ENCODE results near the gene SH3BP4. TPM values are rescaled to one million over a fixed set of nuclear protein-coding genes. Genes with fewer than 3 reads are reported as not detected.

The SH3BP4 gene
- polyA plus RNA-seq, 1 donor from 2014 or later, result 2.0 TPM

DNA sequence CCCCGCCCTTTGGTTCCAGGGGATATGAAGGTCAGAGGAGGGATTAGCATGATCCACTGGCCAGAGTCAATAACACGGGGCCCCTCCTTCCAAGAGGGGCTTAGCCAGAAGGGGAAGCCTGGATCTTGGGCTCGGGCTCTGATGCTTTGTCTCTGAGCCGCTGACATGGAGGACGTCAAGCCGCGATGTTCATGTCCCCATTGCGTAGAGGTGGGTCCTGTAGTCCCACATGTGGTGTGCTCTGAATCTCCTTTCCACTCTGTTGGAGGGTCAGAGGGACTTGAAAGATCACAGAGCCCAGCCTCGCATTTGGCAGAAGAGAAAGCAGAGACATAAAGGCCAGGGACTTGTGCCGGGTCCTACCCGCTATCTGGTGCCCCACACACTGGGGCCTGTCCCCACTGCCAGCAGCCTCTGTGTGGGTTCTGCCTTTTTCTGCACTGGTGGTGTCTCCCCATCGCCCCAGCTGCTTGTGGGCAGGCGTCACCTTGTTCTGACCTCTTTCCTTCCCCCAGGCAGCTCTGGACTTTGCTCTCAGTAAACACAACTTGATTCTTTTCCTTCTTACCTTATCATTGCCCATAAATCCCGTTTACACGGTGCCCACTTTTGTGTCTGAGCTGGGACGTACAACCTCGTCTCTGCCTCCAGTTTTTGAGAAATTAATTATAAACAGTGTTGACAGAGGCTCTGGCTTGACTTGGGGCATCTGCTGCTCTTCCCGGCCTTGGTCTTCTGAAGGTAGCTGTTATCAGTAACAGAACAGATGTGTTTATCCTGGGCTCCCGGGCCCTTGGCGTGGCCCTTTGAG, 48.8 kb downstream of the SH3BP4 start:
- Mint-ChIP-seq H3K27ac (no peak overlapping the region), H3K9me3 (peaks cover 0 to 4% (median 2%) of the 10 kb centered on the region in 3 donors), H3K4me3 (no peak overlapping the region), H3K36me3 (peaks cover 2% of the 10 kb centered on the region), H3K4me1 (no peaks in the 10 kb centered on the region), H3K27me3 (no peaks in the 10 kb centered on the region)

DNA sequence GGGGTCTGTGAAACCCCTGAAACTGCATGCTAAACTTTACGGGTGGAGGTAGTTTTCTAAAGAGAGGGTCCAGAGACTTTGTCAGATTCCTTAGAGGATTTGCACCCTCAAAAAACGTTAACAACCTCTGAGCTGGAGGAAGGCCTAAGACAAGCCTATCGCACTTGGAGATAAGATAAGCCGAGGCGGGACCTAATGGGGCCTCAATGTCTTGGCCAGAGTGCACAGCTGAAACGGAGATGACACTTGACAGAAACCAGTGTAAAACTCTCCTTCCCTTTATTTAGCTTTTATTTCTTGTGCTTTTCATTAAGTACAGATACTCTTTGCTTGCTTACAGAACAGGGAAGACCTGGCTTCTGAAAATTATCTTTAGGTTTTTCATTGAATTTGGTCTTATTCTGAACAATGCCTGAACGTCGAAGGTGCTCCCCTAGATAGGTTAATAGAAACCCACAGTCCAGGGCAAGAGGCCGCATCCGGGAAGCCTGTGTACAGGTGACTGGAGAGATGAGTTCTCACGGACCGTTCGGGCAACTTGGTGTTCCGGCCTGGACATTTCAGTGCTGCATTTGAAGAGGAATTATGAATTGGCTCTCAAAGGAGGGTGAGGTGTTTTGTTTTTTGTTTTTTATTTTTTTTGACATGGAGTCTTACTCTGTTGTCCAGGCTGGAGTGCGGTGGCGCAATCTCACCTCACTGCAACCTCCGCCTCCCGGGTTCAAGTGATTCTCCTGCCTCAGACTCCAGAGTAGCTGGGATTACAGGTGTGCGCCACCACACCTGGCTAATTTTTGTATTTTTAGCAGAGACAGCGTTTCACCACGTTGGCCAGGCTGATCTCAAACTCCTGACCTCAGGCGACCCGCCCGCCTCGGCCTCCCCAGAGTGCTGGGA, 49.7 kb downstream of the SH3BP4 start:
- H3K9me3 Mint-ChIP-seq, result peaks cover 0 to 4% (median 2%) of the 10 kb centered on the region in 3 donors
- H3K36me3 Mint-ChIP-seq, result peaks cover 2% of the 10 kb centered on the region

DNA sequence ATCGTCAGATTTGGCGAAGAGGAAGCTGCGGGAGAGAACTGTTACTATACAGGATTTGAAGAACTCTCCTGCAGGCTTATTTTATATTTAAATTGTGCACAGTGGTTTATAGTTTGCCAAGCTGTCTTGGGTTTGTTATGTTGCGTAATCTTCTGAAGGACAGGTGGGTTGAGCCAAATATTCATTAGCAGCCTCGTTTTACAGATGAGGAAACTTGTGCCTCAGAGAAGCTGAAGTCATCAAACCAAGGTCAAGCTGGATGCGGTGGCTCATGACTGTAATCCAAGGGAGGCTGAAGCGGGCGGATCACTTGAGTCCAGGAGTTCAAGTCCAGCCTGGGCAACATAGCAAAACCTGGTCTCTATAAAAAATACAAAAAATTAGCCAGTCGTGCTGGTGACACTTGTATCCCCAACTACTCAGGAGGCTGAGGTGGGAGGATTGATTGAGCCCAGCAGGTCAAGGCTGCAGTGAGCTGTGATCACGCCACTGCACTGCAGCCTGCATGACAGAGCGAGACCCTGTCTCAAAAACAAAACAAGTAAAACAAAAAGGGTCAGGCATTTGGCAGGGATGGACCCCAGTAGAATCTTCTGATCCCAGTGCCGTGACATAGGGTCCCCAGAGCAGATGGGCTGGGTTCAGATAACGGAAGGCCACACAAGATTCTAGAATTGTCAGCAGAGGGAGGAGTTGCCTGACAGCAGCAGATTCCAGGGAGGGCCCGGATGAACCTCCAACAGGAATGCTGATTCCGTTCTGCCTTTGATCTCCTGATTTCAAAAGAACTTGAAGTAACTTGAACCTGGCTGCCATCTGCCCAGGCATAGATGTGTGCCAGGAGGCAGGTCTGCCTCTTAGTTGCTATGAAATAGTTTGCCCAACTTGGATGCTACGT, 50.6 kb downstream of the SH3BP4 start:
- no peaks in the 10 kb centered on the region for H3K4me1 Mint-ChIP-seq
- no peaks in the 10 kb centered on the region for H3K27me3 Mint-ChIP-seq
- no peak overlapping the region for H3K4me3 Mint-ChIP-seq
- H3K36me3 Mint-ChIP-seq, result peaks cover 2% of the 10 kb centered on the region
- H3K9me3 Mint-ChIP-seq, result peaks cover 0 to 4% (median 2%) of the 10 kb centered on the region in 3 donors
- no peak overlapping the region for H3K27ac Mint-ChIP-seq

More for the DNA sequence above, 49.7 kb downstream of the SH3BP4 start:
- H3K27ac Mint-ChIP-seq, result peak overlapping the region in 1 of 3 donors; percentile 35
- H3K27me3 Mint-ChIP-seq, result no peaks in the 10 kb centered on the region
- H3K4me1 Mint-ChIP-seq, result no peaks in the 10 kb centered on the region
- H3K4me3 Mint-ChIP-seq, result no peak overlapping the region

DNA sequence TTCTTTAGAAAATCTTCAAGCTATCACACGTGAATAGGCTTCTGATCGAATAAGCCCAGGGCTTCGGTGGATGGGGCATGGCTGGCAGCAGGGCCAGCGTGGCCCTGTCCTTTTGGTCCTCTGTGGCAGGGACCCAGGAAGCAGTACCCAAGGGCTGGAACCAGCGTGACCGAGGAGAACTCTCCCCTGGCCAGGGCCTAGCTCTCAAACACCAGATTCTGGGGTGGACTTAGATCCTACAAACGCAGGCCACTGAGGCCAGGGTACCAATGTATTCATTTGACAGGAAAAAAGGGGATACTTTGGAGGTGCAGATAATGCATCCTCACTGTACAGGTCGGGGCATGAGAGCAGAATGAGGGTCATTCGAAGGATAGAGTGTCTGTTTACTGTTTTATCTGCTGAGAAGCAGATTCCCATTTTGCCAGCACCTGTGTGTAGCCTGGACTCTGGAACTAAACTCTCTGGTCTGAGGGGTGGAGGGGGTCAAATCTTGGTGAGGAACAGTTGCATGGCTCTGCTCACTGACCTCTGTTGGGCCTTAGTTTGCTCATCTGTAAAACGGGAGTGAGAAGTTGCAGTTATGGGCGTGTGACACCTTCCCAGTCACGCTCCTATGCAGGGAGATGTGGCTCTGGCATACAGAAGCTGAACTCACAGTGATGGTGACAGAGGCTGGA, 51.4 kb downstream of the SH3BP4 start:
- Mint-ChIP-seq H3K4me1 (no peaks in the 10 kb centered on the region), H3K9me3 (peaks cover 0 to 4% (median 2%) of the 10 kb centered on the region in 3 donors), H3K4me3 (no peak overlapping the region), H3K36me3 (peaks cover 3% of the 10 kb centered on the region), H3K27me3 (no peaks in the 10 kb centered on the region), H3K27ac (no peak overlapping the region)

DNA sequence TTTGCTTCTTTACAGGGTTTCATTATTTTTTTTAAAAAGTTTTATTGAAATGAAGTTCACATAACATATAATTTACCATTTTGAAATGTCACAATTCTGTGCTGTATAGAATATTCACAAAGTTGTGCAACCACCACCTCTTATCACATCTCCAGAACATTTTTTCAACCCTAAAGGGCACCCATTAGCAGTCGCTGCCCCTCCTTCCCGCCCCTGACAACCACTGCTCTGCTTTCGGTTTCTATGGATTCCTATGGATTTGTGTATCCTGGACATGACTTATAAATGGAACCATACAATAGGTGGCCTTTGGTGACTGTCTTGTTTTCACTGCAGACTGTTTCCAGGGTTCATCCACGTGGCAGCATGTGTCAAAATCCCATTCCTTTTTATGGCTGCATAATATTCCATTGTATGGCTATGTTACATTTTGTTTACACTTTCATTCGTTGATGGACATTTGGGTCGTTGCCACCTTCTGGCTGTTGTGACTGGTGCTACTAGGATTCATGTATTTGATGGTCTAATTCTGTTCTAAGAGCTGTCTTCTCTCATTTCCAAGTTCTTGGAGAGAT, 52.6 kb downstream of the SH3BP4 start:
- H3K27me3 Mint-ChIP-seq, result no peaks in the 10 kb centered on the region

DNA sequence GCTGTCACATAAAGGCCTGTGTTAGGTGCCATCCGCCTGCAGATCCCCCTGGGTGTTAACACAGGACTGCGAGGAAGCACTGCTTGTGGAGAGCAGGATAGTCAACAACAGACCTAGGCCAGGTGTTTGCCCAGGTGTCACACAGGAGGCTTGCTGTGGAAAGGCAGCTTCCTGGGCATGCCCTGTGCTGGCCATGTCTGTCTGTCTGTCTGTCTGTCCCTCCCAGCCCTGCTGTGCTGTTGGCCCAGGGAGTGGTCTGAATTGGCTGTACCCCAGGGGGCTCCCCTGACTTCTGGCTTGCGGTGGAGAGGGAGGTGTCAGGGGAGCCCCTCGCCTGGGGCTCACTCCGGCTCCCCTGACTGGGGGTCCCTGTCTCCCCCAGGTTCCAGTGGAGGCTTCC, 53.2 kb downstream of the SH3BP4 start:
- H3K27me3 Mint-ChIP-seq, result no peaks in the 10 kb centered on the region
- H3K27ac Mint-ChIP-seq, result no peak overlapping the region
- H3K4me3 Mint-ChIP-seq, result no peak overlapping the region
- H3K4me1 Mint-ChIP-seq, result no peaks in the 10 kb centered on the region
- peaks cover 0 to 4% (median 2%) of the 10 kb centered on the region in 3 donors for H3K9me3 Mint-ChIP-seq
- peaks cover 2% of the 10 kb centered on the region for H3K36me3 Mint-ChIP-seq

More for the DNA sequence above, 52.6 kb downstream of the SH3BP4 start:
- no peak overlapping the region for H3K27ac Mint-ChIP-seq
- peaks cover 2% of the 10 kb centered on the region for H3K36me3 Mint-ChIP-seq
- no peaks in the 10 kb centered on the region for H3K4me1 Mint-ChIP-seq
- H3K4me3 Mint-ChIP-seq, result no peak overlapping the region
- H3K9me3 Mint-ChIP-seq, result peaks cover 0 to 4% (median 2%) of the 10 kb centered on the region in 3 donors

DNA sequence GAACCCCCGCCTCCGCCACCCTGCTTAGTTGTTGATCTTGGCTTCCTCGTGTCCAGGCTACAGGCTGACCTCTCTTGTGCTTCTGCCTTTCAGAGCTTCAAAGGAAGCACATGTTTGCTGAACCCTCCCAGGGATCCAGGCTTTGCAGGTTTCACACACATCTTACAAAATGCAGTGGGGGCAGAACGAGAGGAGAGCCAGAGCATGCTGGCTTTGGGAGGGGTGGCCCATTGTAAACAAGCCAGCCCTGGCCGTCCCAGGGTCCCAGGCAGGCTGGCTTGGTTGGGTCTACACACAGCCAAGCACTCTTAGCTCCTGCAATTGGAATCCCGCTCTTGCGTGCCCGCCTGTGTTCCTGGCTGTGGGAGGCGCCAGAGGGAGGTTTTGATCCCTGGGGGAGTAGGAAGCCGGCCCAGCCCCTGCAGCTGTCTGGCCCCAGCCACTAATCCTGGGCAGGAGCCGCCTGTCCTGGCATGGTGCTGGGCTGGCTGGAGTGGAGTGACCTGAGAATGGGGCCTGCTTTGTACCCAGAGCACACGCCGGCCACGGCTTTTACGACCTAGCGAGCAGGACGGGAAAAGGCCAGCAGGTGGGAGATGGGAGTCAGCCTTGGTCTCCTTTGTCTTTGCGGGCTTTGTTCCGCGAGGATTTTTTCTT, 53.9 kb downstream of the SH3BP4 start:
- H3K36me3 Mint-ChIP-seq, result peaks cover 2% of the 10 kb centered on the region
- H3K4me3 Mint-ChIP-seq, result no peak overlapping the region
- peaks cover 0 to 4% (median 2%) of the 10 kb centered on the region in 3 donors for H3K9me3 Mint-ChIP-seq
- H3K4me1 Mint-ChIP-seq, result no peaks in the 10 kb centered on the region
- peak overlapping the region in 1 of 3 donors; percentile 14 for H3K27ac Mint-ChIP-seq
- no peaks in the 10 kb centered on the region for H3K27me3 Mint-ChIP-seq

DNA sequence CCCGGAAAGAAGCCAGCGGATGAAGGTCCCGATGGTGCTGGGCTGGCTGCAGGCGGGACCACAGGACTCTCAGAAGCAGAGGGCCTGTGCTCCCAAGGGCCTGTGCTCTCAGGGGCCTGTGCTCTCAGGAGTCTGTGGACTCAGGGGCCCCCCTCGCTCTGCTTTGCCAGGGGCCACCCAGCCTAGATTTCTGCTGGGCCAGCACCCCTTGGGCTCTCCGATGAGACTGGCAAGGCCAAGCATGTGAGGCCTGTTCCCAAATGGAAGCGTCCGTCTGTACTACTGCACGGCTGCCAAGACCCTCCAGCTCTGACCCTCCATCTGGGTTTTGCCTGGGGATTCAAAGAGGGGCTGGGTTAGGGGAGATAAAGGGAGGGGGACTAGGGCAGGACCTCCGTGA, 54.6 kb downstream of the SH3BP4 start:
- Mint-ChIP-seq H3K27me3 (no peaks in the 10 kb centered on the region), H3K36me3 (peaks cover 2% of the 10 kb centered on the region), H3K4me1 (no peaks in the 10 kb centered on the region), H3K9me3 (peaks cover 0 to 4% (median 2%) of the 10 kb centered on the region in 3 donors), H3K4me3 (no peak overlapping the region), H3K27ac (no peak overlapping the region)

DNA sequence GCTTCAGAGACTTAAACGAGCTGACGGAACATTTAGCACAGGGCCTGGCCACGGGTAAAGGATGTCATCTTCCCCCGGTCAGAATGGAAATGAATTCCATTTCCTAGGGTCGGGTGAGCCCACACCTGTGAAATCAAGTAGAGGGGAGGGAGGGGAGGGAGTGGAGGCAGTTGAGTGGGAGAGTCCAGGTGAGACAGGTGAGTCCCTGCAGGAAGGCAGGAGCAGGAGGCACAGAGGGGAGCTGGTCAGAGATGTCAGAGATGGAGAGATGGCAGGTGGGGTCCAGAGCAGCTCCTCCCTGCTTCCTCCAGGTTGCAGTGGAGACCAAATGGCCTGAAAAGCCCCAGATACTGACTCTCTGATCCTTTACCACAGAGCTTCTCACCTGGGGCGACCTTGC, 55.2 kb downstream of the SH3BP4 start:
- Mint-ChIP-seq H3K27me3 (peaks cover 4% of the 10 kb centered on the region), H3K9me3 (peaks cover 0 to 4% (median 2%) of the 10 kb centered on the region in 3 donors), H3K4me3 (no peak overlapping the region), H3K4me1 (no peaks in the 10 kb centered on the region), H3K36me3 (peaks cover 2% of the 10 kb centered on the region), H3K27ac (no peak overlapping the region)

DNA sequence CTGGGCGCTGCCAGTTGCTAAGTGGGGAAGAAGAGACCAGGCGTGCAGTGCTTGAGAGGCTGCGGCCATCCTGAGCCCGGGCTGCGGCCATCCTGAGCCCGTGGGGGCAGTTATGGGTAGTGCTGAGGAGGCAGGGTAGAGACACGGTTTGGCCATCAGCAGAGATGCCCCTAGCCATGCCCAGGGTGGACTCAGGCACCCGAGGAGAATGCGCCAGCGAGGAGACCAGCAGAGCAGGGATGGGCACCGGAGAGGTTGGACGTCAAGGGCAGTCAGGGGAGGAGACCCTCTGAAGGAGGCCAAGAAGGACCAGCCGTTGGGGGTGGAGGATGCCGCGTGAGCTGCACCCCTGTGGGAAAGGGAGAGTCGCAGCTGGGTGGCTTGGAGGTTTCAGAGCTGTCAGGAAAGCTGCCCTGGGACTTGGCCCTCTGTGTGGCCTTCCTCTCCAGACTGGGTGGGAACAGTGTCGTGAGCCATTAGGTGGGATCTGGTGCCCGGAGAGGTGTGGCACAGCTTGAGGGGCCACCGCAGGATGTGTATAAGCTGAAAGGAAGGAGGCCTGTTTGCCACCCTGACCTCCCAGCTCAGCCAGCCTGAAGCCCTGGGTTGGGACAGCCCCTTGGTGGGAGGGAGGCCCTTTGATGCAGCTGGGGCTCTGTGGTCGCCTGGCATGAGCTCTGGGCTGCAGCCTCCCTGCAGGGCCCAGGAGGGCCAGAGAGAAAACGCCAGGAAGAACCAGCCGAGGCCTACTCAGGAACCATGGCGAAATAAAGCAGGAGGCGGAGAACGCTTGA, 56.0 kb downstream of the SH3BP4 start:
- peaks cover 0 to 4% (median 2%) of the 10 kb centered on the region in 3 donors for H3K9me3 Mint-ChIP-seq
- H3K36me3 Mint-ChIP-seq, result peaks cover 2% of the 10 kb centered on the region
- no peak overlapping the region for H3K4me3 Mint-ChIP-seq
- H3K27ac Mint-ChIP-seq, result no peak overlapping the region
- H3K27me3 Mint-ChIP-seq, result peaks cover 5% of the 10 kb centered on the region
- no peaks in the 10 kb centered on the region for H3K4me1 Mint-ChIP-seq

DNA sequence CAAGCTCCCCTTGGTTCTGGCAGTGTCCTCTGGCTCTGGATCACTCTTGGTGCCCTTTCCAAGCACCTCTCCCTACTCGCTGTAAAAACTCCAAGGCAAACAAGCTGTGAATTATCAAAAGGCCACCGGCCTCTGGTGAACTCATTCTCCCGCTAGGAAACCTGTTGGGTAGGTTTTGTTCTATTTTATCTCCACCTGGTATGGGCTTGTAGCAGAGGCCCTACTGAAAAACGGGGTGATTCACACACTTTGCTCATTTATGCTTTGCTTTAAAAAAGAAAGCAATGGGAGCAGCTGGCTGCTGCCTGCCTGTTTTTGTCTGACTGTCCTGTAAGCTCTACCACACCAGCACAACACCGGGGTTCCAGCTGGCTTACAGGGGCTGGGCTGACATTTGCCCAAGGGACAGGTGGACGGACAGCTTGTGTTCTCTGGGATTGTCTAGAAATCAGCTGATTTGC, 56.8 kb downstream of the SH3BP4 start:
- Mint-ChIP-seq H3K36me3 (peaks cover 2% of the 10 kb centered on the region), H3K4me1 (no peaks in the 10 kb centered on the region), H3K4me3 (no peak overlapping the region), H3K27ac (no peak overlapping the region), H3K9me3 (peaks cover 0 to 4% (median 2%) of the 10 kb centered on the region in 3 donors), H3K27me3 (peaks cover 5% of the 10 kb centered on the region)

DNA sequence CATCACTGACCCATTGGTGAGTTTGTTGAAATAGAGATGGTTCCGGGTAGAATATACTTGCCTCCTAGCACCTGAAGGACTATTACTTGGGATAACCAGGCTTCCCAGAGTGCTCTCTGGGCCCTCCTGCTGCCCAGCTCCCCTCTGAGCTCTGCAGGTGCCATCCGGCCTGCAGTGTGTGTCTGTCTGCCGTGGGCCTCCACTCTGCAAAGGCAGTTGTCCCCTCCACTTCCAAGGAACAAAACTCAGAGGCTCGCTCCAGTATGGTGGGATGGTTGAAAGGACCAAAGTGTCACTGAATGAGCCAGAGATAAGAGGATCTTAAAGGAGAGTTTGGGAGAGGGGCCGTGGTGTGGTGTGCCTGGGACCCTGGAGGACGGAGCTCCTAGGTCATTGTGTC, 57.3 kb downstream of the SH3BP4 start:
- Mint-ChIP-seq H3K27me3 (peaks cover 5% of the 10 kb centered on the region), H3K4me3 (no peak overlapping the region), H3K36me3 (peaks cover 2% of the 10 kb centered on the region), H3K27ac (no peak overlapping the region), H3K4me1 (no peaks in the 10 kb centered on the region), H3K9me3 (peaks cover 0 to 4% (median 2%) of the 10 kb centered on the region in 3 donors)
